Measurements from ENCODE around the gene WDR91. TPM values are rescaled to one million over a fixed set of nuclear protein-coding genes. Genes with fewer than 3 reads are reported as not detected.
"Not testable (repeated sequence)": the region's sequence is repeated elsewhere in the genome, so short reads cannot be mapped to it uniquely, and the experiment has no call there.

The WDR91 gene
- total RNA-seq, 1 donor from 2014 or later, result 9.3 TPM

- ATAC-seq, result not testable (repeated sequence)
Observed at GRCh38 chr7:135234095-135234494, 22.8 kb upstream of the WDR91 start.

GRCh38 chr7:135233570-135233969 lies 22.2 kb upstream of the WDR91 start, which contains the start of gene STRA8:
STRA8 (plus strand) TSS chr7:135233838; CDS start chr7:135240525, 6,687 bp downstream.
- DNase-seq (ENCODE audit: low spot score) (peak; percentile 27), ATAC-seq (no peak)

More at GRCh38 chr7:135234095-135234494, 22.8 kb upstream of the WDR91 start:
- DNase-seq (ENCODE audit: low spot score), result not testable (repeated sequence)

GRCh38 chr7:135232720-135233119 lies 21.4 kb upstream of the WDR91 start:
- ATAC-seq, result no peak

GRCh38 chr7:135232087-135232486 lies 20.8 kb upstream of the WDR91 start:
- DNase-seq (ENCODE audit: low spot score) (peak; percentile 21), ATAC-seq (no peak)

More at GRCh38 chr7:135232720-135233119, 21.4 kb upstream of the WDR91 start:
- DNase-seq (ENCODE audit: low spot score), result peak; percentile 35

- no peak for DNase-seq (ENCODE audit: low spot score)
- no peak for ATAC-seq
Observed at GRCh38 chr7:135231686-135232085, 20.4 kb upstream of the WDR91 start.

- ATAC-seq (no peak), DNase-seq (ENCODE audit: low spot score) (no peak)
Observed at GRCh38 chr7:135224027-135224426, 12.7 kb upstream of the WDR91 start.

- DNase-seq (ENCODE audit: low spot score) (peak; percentile 62), ATAC-seq (peak; percentile 84)
Observed at GRCh38 chr7:135217645-135218509, 6.6 kb upstream of the WDR91 start.

GRCh38 chr7:135215698-135216097 lies 4.4 kb upstream of the WDR91 start:
- no peak for ATAC-seq
- no peak for DNase-seq (ENCODE audit: low spot score)

- no peak for DNase-seq (ENCODE audit: low spot score)
- peak; percentile 4 for ATAC-seq
Observed at GRCh38 chr7:135215180-135215579, 3.9 kb upstream of the WDR91 start.

GRCh38 chr7:135213831-135214230 lies 2.5 kb upstream of the WDR91 start:
- no peak for ATAC-seq
- DNase-seq (ENCODE audit: low spot score), result no peak

- DNase-seq (ENCODE audit: low spot score), result peak; percentile 72
- peak; percentile 48 for ATAC-seq
Observed at GRCh38 chr7:135211946-135212685, 790 bp upstream of the WDR91 start.

- ATAC-seq, result peak; percentile 16
- DNase-seq (ENCODE audit: low spot score), result no peak
Observed at GRCh38 chr7:135210888-135211178, 493 bp downstream of the WDR91 start.

GRCh38 chr7:135209225-135209834 lies 2.0 kb downstream of the WDR91 start:
- DNase-seq (ENCODE audit: low spot score), result no peak
- no peak for ATAC-seq

- DNase-seq (ENCODE audit: low spot score) (no peak), ATAC-seq (no peak)
Observed at GRCh38 chr7:135208102-135208793, 3.1 kb downstream of the WDR91 start.

- DNase-seq (ENCODE audit: low spot score) (no peak), ATAC-seq (no peak)
Observed at GRCh38 chr7:135207406-135208101, 3.8 kb downstream of the WDR91 start.

- DNase-seq (ENCODE audit: low spot score), result no peak
- ATAC-seq, result no peak
Observed at GRCh38 chr7:135206941-135207391, 4.4 kb downstream of the WDR91 start.

GRCh38 chr7:135205850-135206249 lies 5.5 kb downstream of the WDR91 start:
- ATAC-seq, result no peak
- no peak for DNase-seq (ENCODE audit: low spot score)

GRCh38 chr7:135204876-135205275 lies 6.5 kb downstream of the WDR91 start:
- DNase-seq (ENCODE audit: low spot score), result no peak
- no peak for ATAC-seq

GRCh38 chr7:135204341-135204749 lies 7.0 kb downstream of the WDR91 start:
- DNase-seq (ENCODE audit: low spot score), result no peak
- no peak for ATAC-seq

GRCh38 chr7:135201350-135201749 lies 10.0 kb downstream of the WDR91 start:
- DNase-seq (ENCODE audit: low spot score) (no peak), ATAC-seq (no peak)
